ENCODE results near the gene LCAT. TPM values are rescaled to one million over a fixed set of nuclear protein-coding genes. Genes with fewer than 3 reads are reported as not detected.
A peak's percentile ranks its signal among the peaks of the same experiment; 100 is the strongest.

Gene LCAT
- total RNA-seq, 1 donor from 2014 or later = 31.9 TPM

DNA sequence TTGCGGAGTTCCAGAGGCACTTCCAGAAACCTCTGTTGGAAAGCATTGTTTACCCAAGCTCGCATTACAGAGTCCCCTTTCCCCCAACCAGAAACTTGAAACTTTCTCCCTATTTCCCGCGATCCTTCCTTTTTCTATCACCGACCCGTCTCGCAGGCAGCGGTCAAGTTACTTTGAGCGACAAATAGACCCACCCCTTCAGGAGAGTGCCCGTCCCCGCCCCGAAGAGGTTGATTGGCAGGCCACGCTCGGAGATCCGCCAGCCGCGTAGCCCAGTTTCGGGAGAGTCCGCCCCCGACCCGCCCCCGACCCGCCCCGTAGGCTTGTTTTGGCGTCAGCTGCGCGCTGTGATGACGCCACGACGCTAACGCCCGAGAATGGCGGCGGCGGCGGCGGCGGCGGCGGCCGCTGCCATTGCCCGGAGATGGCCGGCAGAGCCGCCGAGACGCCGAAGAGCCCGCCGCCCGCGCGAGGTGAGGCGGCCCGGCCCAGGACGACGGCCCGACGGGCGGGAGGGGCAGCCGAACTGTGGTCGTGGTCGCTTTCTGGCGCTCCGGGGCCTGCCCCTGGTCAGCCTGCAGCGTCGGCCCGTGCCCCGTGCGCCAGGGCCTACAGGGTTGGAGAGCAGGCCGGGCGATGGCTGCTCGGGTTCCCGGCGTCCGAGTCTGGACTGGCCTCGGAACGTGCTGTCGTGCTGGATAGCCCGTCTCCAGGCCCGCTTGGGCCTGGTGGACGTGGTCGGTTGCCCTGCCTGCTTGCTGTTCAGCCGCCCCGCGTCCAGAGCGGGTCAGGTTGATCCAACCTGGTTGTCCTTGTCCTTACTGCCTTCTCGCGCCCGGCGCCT, 50.8 kb downstream of the LCAT start, which contains the start of gene PSKH1:
Gene PSKH1 (plus strand): TSS at position 356 of the 844 bp plus-strand sequence. CDS start 15,496 bp downstream, outside the sequence.
- TF ChIP-seq, protein P1, sequence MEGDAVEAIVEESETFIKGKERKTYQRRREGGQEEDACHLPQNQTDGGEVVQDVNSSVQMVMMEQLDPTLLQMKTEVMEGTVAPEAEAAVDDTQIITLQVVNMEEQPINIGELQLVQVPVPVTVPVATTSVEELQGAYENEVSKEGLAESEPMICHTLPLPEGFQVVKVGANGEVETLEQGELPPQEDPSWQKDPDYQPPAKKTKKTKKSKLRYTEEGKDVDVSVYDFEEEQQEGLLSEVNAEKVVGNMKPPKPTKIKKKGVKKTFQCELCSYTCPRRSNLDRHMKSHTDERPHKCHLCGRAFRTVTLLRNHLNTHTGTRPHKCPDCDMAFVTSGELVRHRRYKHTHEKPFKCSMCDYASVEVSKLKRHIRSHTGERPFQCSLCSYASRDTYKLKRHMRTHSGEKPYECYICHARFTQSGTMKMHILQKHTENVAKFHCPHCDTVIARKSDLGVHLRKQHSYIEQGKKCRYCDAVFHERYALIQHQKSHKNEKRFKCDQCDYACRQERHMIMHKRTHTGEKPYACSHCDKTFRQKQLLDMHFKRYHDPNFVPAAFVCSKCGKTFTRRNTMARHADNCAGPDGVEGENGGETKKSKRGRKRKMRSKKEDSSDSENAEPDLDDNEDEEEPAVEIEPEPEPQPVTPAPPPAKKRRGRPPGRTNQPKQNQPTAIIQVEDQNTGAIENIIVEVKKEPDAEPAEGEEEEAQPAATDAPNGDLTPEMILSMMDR (IDR thresholded peaks at IDR 0.05; ENCODE audit: unreplicated experiment) = no peak
- Mint-ChIP-seq H3K4me3 (ENCODE audit: low read depth) (peak within 1 kb of the TSS; percentile 94), H3K36me3 (ENCODE audit: insufficient read depth) (peaks cover 2% of the 10 kb centered on the region), H3K27me3 (no peaks in the 10 kb centered on the region), H3K9me3 (ENCODE audit: low read depth) (no peaks in the 10 kb centered on the region), H3K27ac (peak within 1 kb of the TSS; percentile 99), H3K4me1 (ENCODE audit: low read depth) (peaks cover 24% of the 10 kb centered on the region)
- DNase-seq (ENCODE audit: low spot score, unreplicated experiment) = peak; percentile 89

DNA sequence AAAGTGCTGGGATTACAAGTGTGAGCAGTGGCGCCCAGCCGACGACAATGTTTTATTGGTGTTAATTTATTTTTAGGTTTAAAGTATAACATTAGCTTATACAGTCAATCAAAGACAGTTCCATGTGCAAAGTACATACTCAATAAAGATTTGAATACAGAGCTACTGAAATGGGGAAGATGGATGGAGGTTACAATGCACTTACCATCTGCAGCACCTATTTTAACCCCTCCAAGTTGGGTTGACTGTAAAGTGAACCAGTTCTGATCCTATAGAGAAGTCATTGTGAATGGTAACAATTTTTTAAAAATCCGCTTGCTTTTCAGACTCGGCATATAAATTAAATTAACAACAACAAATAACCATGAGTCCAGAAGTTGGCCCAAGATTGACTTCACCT, 51.5 kb downstream of the LCAT start:
- TF ChIP-seq, protein P1 (IDR thresholded peaks at IDR 0.05; ENCODE audit: unreplicated experiment) = no peak
- peak overlapping the region; percentile 94 for H3K27ac Mint-ChIP-seq
- peaks cover 24% of the 10 kb centered on the region for H3K4me1 Mint-ChIP-seq (ENCODE audit: low read depth)
- no peak for DNase-seq (ENCODE audit: low spot score, unreplicated experiment)
- peak overlapping the region; percentile 94 for H3K4me3 Mint-ChIP-seq (ENCODE audit: low read depth)
- H3K9me3 Mint-ChIP-seq (ENCODE audit: low read depth) = no peaks in the 10 kb centered on the region
- H3K36me3 Mint-ChIP-seq (ENCODE audit: insufficient read depth) = peaks cover 2% of the 10 kb centered on the region
- H3K27me3 Mint-ChIP-seq = no peaks in the 10 kb centered on the region

Other genes with a start within 250 kb of the LCAT start
- 38.8 and 40.7 TPM in 2 replicates for gene GFOD2, start 224.8 kb downstream of the LCAT start, total RNA-seq
- gene RANBP10, start 137.6 kb downstream of the LCAT start, total RNA-seq = 33.5 and 34.1 TPM in 2 replicates
- gene TSNAXIP1, start 137.2 kb downstream of the LCAT start, total RNA-seq = 12.3 and 14.5 TPM in 2 replicates
- 28.6 and 32.0 TPM in 2 replicates for gene THAP11, start 101.8 kb downstream of the LCAT start, total RNA-seq
- 167 and 177 TPM in 2 replicates for gene NUTF2, start 97.2 kb downstream of the LCAT start, total RNA-seq
- gene CENPT, start 96.4 kb downstream of the LCAT start, total RNA-seq = 76.2 and 80.6 TPM in 2 replicates
- gene EDC4, start 71.1 kb downstream of the LCAT start, total RNA-seq = 96.8 and 110 TPM in 2 replicates
- gene NRN1L, start 59.2 kb downstream of the LCAT start, total RNA-seq = not detected in 2 replicates
- gene PSKH1, start 50.9 kb downstream of the LCAT start, total RNA-seq = 42.8 and 45.0 TPM in 2 replicates
- gene CTRL, start 12.3 kb downstream of the LCAT start, total RNA-seq = 0.57 and 2.2 TPM in 2 replicates
- gene PSMB10, start 7.3 kb downstream of the LCAT start, total RNA-seq = 9.8 and 10.6 TPM in 2 replicates
- gene SLC12A4, start 24.5 kb upstream of the LCAT start, total RNA-seq = 74.3 and 75.6 TPM in 2 replicates
- gene DPEP3, start 36.4 kb upstream of the LCAT start, total RNA-seq = not detected in 2 replicates
- not detected in 2 replicates for gene DPEP2, start 55.4 kb upstream of the LCAT start, total RNA-seq
- not detected in 2 replicates for gene DPEP2NB, start 71.8 kb upstream of the LCAT start, total RNA-seq
- gene DDX28, start 79.1 kb upstream of the LCAT start, total RNA-seq = 9.5 and 10.4 TPM in 2 replicates
- 18.8 and 21.2 TPM in 2 replicates for gene DUS2, start 79.2 kb upstream of the LCAT start, total RNA-seq
- gene NFATC3, start 141.2 kb upstream of the LCAT start, total RNA-seq = 48.7 and 51.8 TPM in 2 replicates

Measured in progenitor cell of endocrine pancreas (in vitro differentiated cells).